ENCODE measurements around the gene ATP9B.

Gene ATP9B

GRCh38 chr18:79400591-79401381 lies 331.6 kb downstream of the ATP9B start:
- DNase-seq (ENCODE audit: insufficient read length, low spot score) (no peak), FAIRE-seq (no peak)
- TF ChIP-seq POLR2A (IDR thresholded peaks at IDR 0.05; ENCODE audit: low read depth, low read length): no peak

GRCh38 chr18:79401494-79402208 lies 332.5 kb downstream of the ATP9B start:
- DNase-seq (ENCODE audit: insufficient read length, low spot score) (no peak), FAIRE-seq (no peak)
- no peak for TF ChIP-seq POLR2A (IDR thresholded peaks at IDR 0.05; ENCODE audit: low read depth, low read length)

GRCh38 chr18:79402209-79402576 lies 333.0 kb downstream of the ATP9B start:
- TF ChIP-seq POLR2A (IDR thresholded peaks at IDR 0.05; ENCODE audit: low read depth, low read length): no peak
- no peak for FAIRE-seq

GRCh38 chr18:79402977-79403722 lies 334.0 kb downstream of the ATP9B start:
- no peak for FAIRE-seq

More at GRCh38 chr18:79402209-79402576, 333.0 kb downstream of the ATP9B start:
- DNase-seq (ENCODE audit: insufficient read length, low spot score): no peak

GRCh38 chr18:79403723-79404566 lies 334.8 kb downstream of the ATP9B start:
- FAIRE-seq (no peak), DNase-seq (ENCODE audit: insufficient read length, low spot score) (no peak)
- no peak for TF ChIP-seq POLR2A (IDR thresholded peaks at IDR 0.05; ENCODE audit: low read depth, low read length)

More at GRCh38 chr18:79402977-79403722, 334.0 kb downstream of the ATP9B start:
- no peak for DNase-seq (ENCODE audit: insufficient read length, low spot score)
- TF ChIP-seq POLR2A (IDR thresholded peaks at IDR 0.05; ENCODE audit: low read depth, low read length): no peak

GRCh38 chr18:79404567-79404910 lies 335.3 kb downstream of the ATP9B start:
- DNase-seq (ENCODE audit: insufficient read length, low spot score) (no peak), FAIRE-seq (no peak)
- TF ChIP-seq POLR2A (IDR thresholded peaks at IDR 0.05; ENCODE audit: low read depth, low read length): no peak

GRCh38 chr18:79405019-79405780 lies 336.0 kb downstream of the ATP9B start:
- no peak for FAIRE-seq
- no peak for DNase-seq (ENCODE audit: insufficient read length, low spot score)

DNA sequence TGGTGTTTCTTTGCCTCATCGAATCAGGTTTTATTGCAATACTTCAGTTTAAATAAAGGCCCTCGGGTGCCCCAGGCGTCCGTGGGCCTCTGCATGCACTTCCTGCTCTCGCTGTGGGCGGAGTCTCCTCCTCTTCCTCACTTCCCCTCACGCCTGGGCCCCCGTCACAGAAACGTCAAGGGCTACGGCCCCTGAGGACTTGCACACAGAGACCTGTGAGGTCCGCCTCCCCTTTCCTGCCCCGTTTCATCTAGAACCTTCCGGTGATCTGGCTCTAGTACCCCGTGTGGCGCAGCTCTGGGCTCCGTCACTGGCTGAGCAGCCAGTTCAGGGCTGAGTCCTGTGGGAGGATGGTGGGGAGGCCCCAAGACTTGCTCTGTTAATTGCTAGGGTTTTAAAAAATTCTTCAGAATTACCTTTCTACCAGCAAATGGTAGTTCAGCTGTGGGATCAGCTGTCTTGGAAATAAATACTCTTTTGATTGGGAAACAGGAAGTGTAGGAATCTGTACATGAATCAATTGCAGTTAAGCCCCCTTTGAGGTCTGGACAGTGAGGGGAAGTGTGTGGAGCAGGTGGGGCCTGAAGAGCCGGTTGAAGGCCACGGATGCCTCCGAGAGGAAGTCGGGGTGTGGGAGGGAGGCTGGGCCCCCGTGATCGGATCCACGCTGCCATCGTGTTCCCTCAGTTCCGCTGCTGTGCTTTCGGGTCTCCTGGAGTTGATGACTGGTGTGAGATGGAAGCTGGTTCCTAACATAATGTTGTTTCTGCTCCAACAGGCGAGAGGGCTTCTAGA lies 336.8 kb downstream of the ATP9B start:
- no peak for TF ChIP-seq POLR2A (IDR thresholded peaks at IDR 0.05; ENCODE audit: low read depth, low read length)
- DNase-seq (ENCODE audit: insufficient read length, low spot score) (no peak), FAIRE-seq (no peak)

More at GRCh38 chr18:79405019-79405780, 336.0 kb downstream of the ATP9B start:
- no peak for TF ChIP-seq POLR2A (IDR thresholded peaks at IDR 0.05; ENCODE audit: low read depth, low read length)

GRCh38 chr18:79406708-79407107 lies 337.5 kb downstream of the ATP9B start:
- DNase-seq (ENCODE audit: insufficient read length, low spot score): no peak
- no peak for TF ChIP-seq POLR2A (IDR thresholded peaks at IDR 0.05; ENCODE audit: low read depth, low read length)
- no peak for FAIRE-seq

DNA sequence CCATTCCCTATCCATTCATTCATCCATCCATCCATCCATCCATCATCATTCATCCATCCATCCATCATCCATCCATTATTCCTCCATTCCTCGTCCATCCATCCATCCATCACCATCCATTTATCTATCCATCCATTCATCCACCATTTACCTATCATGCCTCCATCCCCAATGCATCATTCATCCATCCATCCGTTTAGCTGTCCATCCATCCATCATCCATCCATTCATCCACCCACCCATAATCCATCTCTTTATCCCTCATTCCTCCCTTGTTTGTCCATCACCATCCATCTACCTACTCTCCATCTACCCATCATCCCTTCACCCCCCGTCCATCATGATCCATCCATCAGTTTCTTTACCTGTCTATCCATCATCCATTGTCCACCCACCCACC lies 340.1 kb downstream of the ATP9B start:
- no peak for TF ChIP-seq POLR2A (IDR thresholded peaks at IDR 0.05; ENCODE audit: low read depth, low read length)
- DNase-seq (ENCODE audit: insufficient read length, low spot score) (no peak), FAIRE-seq (no peak)

- no peak for TF ChIP-seq POLR2A (IDR thresholded peaks at IDR 0.05; ENCODE audit: low read depth, low read length)
- FAIRE-seq (no peak), DNase-seq (ENCODE audit: insufficient read length, low spot score) (no peak)
Measured at GRCh38 chr18:79410171-79410641, 341.0 kb downstream of the ATP9B start.

Data from H54 (cell line).